KMS-11 (cell line): ENCODE measurements around the gene BARX2.

Source experiments
- H2AFZ ChIP-seq: fragments of 200-600 bp; sonication (generic); 2 replicates; pipeline ENCODE4 v1.6.1; 2016; ENCODE audit warnings: antibody characterized with exemption, mixed run types, low read depth
- H3K27ac ChIP-seq: fragments of 200-600 bp; sonication (generic); 2 replicates; pipeline ENCODE4 v1.6.1; 2016; ENCODE audit warnings: mild to moderate bottlenecking, mixed run types
- H3K27me3 ChIP-seq: fragments of 200-600 bp; sonication (generic); 2 replicates; pipeline ENCODE4 v1.6.1; 2017; ENCODE audit warnings: mild to moderate bottlenecking, low read depth, mixed run types, moderate library complexity; ENCODE audit not compliant: insufficient read depth
- H3K36me3 ChIP-seq: fragments of 200-600 bp; sonication (generic); 2 replicates; pipeline ENCODE4 v1.6.1; 2017; ENCODE audit warnings: mild to moderate bottlenecking, mixed run types; ENCODE audit not compliant: insufficient read depth
- H3K4me1 ChIP-seq: fragments of 200-600 bp; sonication (generic); 2 replicates; pipeline ENCODE4 v1.6.1; 2016; ENCODE audit warnings: mild to moderate bottlenecking, low read depth, mixed run types; ENCODE audit not compliant: poor library complexity, severe bottlenecking
- H3K4me2 ChIP-seq: fragments of 200-600 bp; sonication (generic); 2 replicates; pipeline ENCODE4 v1.7.0; 2016; ENCODE audit warnings: mild to moderate bottlenecking, mixed run types
- H3K4me3 ChIP-seq: fragments of 200-600 bp; sonication (generic); IDR thresholded peaks from 2 replicates; pipeline ENCODE4 v1.6.1; 2017; ENCODE audit warnings: low read depth, low read length, mixed read lengths; ENCODE audit not compliant: insufficient read depth
- H3K79me2 ChIP-seq: fragments of 200-600 bp; sonication (generic); 2 replicates; pipeline ENCODE4 v1.6.1; 2016; ENCODE audit warnings: low read depth, mixed run types; ENCODE audit not compliant: insufficient read depth
- H3K9ac ChIP-seq: fragments of 200-600 bp; sonication (generic); 2 replicates; pipeline ENCODE4 v1.6.1; 2016; ENCODE audit warnings: mild to moderate bottlenecking, mixed run types
- H4K20me1 ChIP-seq: fragments of 200-600 bp; sonication (generic); 2 replicates; pipeline ENCODE4 v1.6.1; 2016; ENCODE audit warnings: mild to moderate bottlenecking, mixed run types; ENCODE audit not compliant: insufficient read depth
- CTCF ChIP-seq: fragments of 200-600 bp; sonication (generic); conservative IDR thresholded peaks from 2 replicates; pipeline ENCODE4 v1.6.1; 2017; ENCODE audit warnings: low read depth, mild to moderate bottlenecking, antibody characterized with exemption, low read length, moderate library complexity, mixed read lengths

Gene BARX2

GRCh38 chr11:129436573-129436972 is 60.9 kb downstream of the BARX2 start:
- Histone ChIP-seq H3K27ac (no peak overlapping the region), H2AFZ (no peak overlapping the region), H3K27me3 (no peaks in the 10 kb centered on the region), H3K4me2 (no peak overlapping the region), H3K79me2 (no peaks in the 10 kb centered on the region), H3K4me1 (no peaks in the 10 kb centered on the region), H3K36me3 (no peaks in the 10 kb centered on the region), H4K20me1 (no peaks in the 10 kb centered on the region), H3K4me3 (no peak overlapping the region), H3K9ac (no peak overlapping the region)
- TF ChIP-seq CTCF = no peak

GRCh38 chr11:129440028-129440713 is 64.5 kb downstream of the BARX2 start:
- TF ChIP-seq CTCF = no peak
- no peak overlapping the region for H3K9ac ChIP-seq
- H3K4me1 ChIP-seq = no peaks in the 10 kb centered on the region
- H3K27ac ChIP-seq = no peak overlapping the region
- H4K20me1 ChIP-seq = no peaks in the 10 kb centered on the region
- no peaks in the 10 kb centered on the region for H3K79me2 ChIP-seq
- H3K27me3 ChIP-seq = no peaks in the 10 kb centered on the region
- no peak overlapping the region for H3K4me2 ChIP-seq
- no peak overlapping the region for H2AFZ ChIP-seq
- no peaks in the 10 kb centered on the region for H3K36me3 ChIP-seq
- H3K4me3 ChIP-seq = no peak overlapping the region

GRCh38 chr11:129442171-129442570 is 66.5 kb downstream of the BARX2 start:
- Histone ChIP-seq H4K20me1 (no peaks in the 10 kb centered on the region), H3K9ac (no peak overlapping the region), H3K27ac (no peak overlapping the region), H3K27me3 (no peaks in the 10 kb centered on the region), H2AFZ (no peak overlapping the region), H3K4me2 (no peak overlapping the region), H3K4me3 (no peak overlapping the region), H3K4me1 (no peaks in the 10 kb centered on the region), H3K79me2 (no peaks in the 10 kb centered on the region), H3K36me3 (no peaks in the 10 kb centered on the region)
- no peak for TF ChIP-seq CTCF

GRCh38 chr11:129443276-129443675 is 67.6 kb downstream of the BARX2 start:
- H3K4me3 ChIP-seq = no peak overlapping the region

More at GRCh38 chr11:129443276-129443675, 67.6 kb downstream of the BARX2 start:
- no peaks in the 10 kb centered on the region for H3K36me3 ChIP-seq
- H3K79me2 ChIP-seq = no peaks in the 10 kb centered on the region
- no peak for TF ChIP-seq CTCF
- H4K20me1 ChIP-seq = no peaks in the 10 kb centered on the region
- no peaks in the 10 kb centered on the region for H3K4me1 ChIP-seq
- no peaks in the 10 kb centered on the region for H3K27me3 ChIP-seq
- no peak overlapping the region for H3K4me2 ChIP-seq
- H3K9ac ChIP-seq = no peak overlapping the region
- no peak overlapping the region for H2AFZ ChIP-seq
- no peak overlapping the region for H3K27ac ChIP-seq
